ENCODE results near the gene ASB3. TPM values are rescaled to one million over a fixed set of nuclear protein-coding genes. Genes with fewer than 3 reads are reported as not detected.

ASB3 gene
- total RNA-seq, 1 experiment from 2014 or later, result 23.1 TPM

DNA sequence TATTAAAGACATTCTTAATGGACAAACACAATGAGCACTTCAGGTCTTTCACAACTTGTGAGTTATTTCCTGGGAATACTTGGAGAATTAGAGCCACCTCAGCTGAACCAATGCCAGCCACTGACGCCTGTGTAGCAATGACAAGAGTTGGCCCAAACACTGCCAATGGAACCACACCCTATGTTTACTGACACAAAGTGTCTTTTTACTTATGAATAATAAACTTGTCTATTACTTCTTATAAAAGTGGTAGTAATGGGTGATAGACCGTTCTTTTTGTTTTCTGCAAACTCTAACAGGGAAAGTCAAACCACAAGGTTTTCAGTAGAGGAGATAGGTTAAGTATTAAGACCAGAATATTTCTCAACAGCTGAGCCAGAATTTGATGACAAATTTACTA is 31.6 kb downstream of the ASB3 start:
- H3K36me3 Mint-ChIP-seq (ENCODE audit: insufficient read depth in 1 of 3, low read depth in 3 of 3), result peaks cover 18 to 24% (median 19%) of the 10 kb centered on the region in 3 experiments
- no peak overlapping the region for H2BK12ac ChIP-seq (ENCODE audit: insufficient read length, low read depth, low read length)
- no peaks in the 10 kb centered on the region for H3K79me1 ChIP-seq (ENCODE audit: insufficient read depth, low read depth, low read length, poor library complexity, severe bottlenecking)
- H3K9ac ChIP-seq (ENCODE audit: extremely low read depth, insufficient read length, low read length), result no peak overlapping the region
- H3K14ac ChIP-seq (ENCODE audit: insufficient read depth, low read length), result no peak overlapping the region
- H4K5ac ChIP-seq (ENCODE audit: insufficient read length, low read depth, low read length), result no peak overlapping the region
- H3K27ac Mint-ChIP-seq, result no peak overlapping the region
- H3K79me2 ChIP-seq (ENCODE audit: insufficient read depth, low read length), result no peaks in the 10 kb centered on the region
- no peaks in the 10 kb centered on the region for H3K27me3 Mint-ChIP-seq (ENCODE audit: low read depth)
- no peak overlapping the region for H2BK15ac ChIP-seq (ENCODE audit: low read depth, low read length)
- no peak overlapping the region for H4K8ac ChIP-seq (replicated peaks; ENCODE audit: insufficient read length, low read depth, low read length)
- H2BK120ac ChIP-seq (ENCODE audit: low read depth, low read length, poor library complexity, severe bottlenecking), result no peak overlapping the region
- H3K4me3 Mint-ChIP-seq, result no peak overlapping the region
- H3K4me2 ChIP-seq (ENCODE audit: insufficient read depth, insufficient read length, low read length), result no peak overlapping the region
- H2BK5ac ChIP-seq (ENCODE audit: insufficient read length, low read length), result no peak overlapping the region
- H3K4ac ChIP-seq (ENCODE audit: low read depth, low read length), result no peak overlapping the region
- no peaks in the 10 kb centered on the region for H3K27me3 ChIP-seq (ENCODE audit: insufficient read depth, low read length)
- TF ChIP-seq, protein P1, sequence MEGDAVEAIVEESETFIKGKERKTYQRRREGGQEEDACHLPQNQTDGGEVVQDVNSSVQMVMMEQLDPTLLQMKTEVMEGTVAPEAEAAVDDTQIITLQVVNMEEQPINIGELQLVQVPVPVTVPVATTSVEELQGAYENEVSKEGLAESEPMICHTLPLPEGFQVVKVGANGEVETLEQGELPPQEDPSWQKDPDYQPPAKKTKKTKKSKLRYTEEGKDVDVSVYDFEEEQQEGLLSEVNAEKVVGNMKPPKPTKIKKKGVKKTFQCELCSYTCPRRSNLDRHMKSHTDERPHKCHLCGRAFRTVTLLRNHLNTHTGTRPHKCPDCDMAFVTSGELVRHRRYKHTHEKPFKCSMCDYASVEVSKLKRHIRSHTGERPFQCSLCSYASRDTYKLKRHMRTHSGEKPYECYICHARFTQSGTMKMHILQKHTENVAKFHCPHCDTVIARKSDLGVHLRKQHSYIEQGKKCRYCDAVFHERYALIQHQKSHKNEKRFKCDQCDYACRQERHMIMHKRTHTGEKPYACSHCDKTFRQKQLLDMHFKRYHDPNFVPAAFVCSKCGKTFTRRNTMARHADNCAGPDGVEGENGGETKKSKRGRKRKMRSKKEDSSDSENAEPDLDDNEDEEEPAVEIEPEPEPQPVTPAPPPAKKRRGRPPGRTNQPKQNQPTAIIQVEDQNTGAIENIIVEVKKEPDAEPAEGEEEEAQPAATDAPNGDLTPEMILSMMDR (conservative IDR thresholded peaks at IDR 0.05), result no peak
- H3T11ph ChIP-seq (ENCODE audit: low read length), result no peak overlapping the region
- H3K4me1 ChIP-seq (ENCODE audit: insufficient read depth, low read length), result no peaks in the 10 kb centered on the region
- H3K56ac ChIP-seq (ENCODE audit: insufficient read length, low read depth, low read length), result no peak overlapping the region
- no peaks in the 10 kb centered on the region for H3K23me2 ChIP-seq (ENCODE audit: insufficient read length, low read depth, low read length, poor library complexity, severe bottlenecking)
- no peak overlapping the region for H2AK5ac ChIP-seq (ENCODE audit: insufficient read length, low read length)
- H4K20me1 ChIP-seq (ENCODE audit: control insufficient read depth, insufficient read depth, insufficient read length), result no peaks in the 10 kb centered on the region
- H2AFZ ChIP-seq (ENCODE audit: low read length), result no peak overlapping the region
- no peaks in the 10 kb centered on the region for H3K9me3 Mint-ChIP-seq
- peaks cover 5 to 13% of the 10 kb centered on the region in 2 experiments; a peak in 3 of 4 replicates for H3K4me1 Mint-ChIP-seq
- no peak overlapping the region for H3K27ac ChIP-seq (ENCODE audit: insufficient read length, low read depth, low read length)
- no peak overlapping the region for H2BK20ac ChIP-seq (ENCODE audit: low read depth, low read length, poor library complexity, severe bottlenecking)
- no peak overlapping the region for H3K18ac ChIP-seq (ENCODE audit: insufficient read length, low read depth, low read length)
- no peak overlapping the region for H4K91ac ChIP-seq (ENCODE audit: insufficient read length, low read depth, low read length)
- DNase-seq, result no peak
- H3K23ac ChIP-seq (ENCODE audit: insufficient read length, low read depth, low read length), result no peak overlapping the region
- no CpG with 5 or more reads among the region's 2 CpGs for WGBS (ENCODE audit: extremely low coverage, insufficient read length, low lambda C conversion rate)
- H3K9me3 ChIP-seq (ENCODE audit: control insufficient read depth, low read depth, low read length), result no peaks in the 10 kb centered on the region

Data from H9 (cell line).